ENCODE data around the gene MTMR1. TPM values are rescaled to one million over a fixed set of nuclear protein-coding genes. Genes with fewer than 3 reads are reported as not detected.

Gene MTMR1
- total RNA-seq, 1 donor from 2014 or later = 24.8 TPM

DNA sequence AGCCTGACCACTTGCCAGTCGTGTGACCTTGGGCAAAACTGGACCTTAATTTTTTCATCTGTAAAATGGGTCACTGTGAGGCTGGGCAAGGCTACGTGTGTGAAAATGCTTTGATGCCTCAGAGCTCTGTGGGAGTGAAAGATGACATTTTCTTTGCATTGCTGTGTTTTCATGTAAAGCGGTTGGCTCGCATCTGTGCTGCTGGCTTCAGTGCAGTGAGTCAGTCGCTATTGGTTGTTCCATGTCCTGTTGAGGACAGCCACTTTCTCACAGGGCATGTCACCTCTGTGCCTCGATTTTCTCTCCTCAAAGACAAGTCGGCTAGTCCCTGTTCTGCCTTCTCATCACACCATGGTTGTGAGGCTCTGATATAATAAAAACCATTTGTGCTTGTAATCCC lies 4.4 kb downstream of the MTMR1 start:
- DNase-seq = no peak

DNA sequence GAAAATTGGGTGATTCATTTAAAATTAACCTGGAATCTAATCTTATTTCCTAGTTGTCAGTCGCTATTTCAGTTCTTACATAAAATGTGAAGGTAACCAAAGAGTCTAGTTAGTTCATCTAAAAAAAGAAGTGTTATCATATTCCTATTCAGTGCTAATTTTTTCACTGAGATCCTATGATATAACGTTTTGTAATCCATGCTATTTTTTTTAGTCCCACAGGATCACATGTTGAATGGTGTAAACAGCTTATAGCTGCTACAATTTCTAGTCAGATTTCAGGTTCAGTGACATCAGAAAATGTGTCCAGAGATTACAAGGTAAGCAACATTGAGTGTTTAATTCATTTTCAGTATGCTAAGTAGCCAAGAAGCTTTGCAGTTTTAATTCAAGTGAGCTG lies 5.8 kb downstream of the MTMR1 start:
- no peak for DNase-seq

DNA sequence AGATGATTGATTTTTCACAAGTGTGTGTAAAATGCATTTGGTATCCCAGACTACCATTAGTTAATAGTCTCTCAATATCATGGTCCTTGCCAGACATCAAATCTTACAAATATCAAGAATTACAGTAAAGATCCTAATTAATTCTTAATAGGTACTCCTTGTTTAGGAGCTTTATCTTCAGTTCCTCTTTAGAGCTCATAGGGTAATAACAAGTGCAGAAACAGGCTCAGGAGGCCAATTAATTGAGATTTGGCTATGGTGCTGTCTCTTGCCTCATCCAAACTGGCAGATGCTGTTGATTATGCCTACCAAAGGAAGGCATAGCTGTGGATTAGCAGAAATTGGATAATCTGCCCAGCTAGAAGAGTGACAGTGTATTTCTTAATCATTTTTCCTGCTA lies 6.9 kb downstream of the MTMR1 start:
- DNase-seq = no peak

DNA sequence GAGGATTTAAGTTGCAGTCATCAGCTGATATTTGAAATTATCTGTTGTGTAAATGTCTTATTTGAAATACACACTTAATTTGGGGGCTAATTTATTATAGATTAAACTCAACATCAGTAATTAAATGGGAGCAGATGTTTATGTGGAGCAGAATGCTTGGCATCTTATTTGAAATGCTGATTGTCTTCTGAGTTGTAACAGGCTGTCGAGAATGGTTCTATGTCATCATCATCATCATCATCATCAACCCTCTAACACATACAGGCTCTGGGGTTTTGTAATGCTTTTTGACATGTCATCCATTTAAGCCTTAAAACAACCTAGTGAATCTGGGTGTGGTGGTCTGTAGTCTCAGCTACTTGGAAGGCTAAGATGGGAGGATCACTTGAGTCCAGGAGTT lies 8.2 kb downstream of the MTMR1 start:
- DNase-seq = no peak

DNA sequence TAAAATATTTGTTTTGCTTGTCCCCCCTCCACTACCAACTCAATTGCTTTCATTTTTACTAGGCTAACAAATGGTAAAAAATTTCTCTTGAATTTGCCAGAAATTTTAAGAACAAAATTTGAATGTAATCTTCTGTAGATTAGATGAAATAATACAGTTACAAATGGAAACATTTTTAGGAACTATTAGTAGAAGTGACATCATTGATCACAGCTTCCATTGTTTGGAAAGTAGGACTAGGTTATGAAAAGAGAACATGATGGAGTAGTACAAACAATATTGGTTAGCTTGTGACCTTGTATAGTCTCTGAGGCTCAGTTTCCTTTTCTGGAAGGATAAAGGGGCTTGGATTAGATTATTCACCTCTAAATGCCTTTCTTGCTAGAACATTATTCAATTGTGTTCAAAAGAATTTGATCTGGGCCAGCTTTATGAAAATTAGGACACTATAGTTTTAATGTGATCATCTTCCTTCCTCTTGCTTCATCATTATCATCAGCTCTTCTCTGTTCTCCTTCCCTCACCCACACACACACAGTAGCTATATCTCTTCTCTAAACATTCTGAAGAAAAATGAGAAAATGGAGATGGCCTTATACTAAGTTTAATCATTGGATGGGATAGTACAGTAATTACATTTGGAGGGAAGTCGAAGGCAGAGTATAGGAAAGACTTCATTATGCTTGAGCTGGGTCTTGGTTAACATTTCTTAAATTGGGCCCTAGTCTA lies 9.9 kb downstream of the MTMR1 start:
- DNase-seq = no peak

DNA sequence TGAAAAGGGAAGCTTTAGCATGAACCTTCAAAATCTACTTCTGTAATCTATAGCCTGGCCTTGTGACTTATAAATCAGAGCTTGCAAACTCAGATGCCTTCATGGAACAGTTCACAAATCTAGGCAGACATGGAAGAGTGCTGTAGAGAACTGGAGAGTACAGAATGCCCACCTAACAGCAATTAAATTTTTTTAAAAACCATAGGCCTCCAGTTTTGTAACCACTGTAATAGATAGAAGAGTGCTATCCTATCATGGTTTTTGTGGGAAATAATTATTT lies 10.4 kb downstream of the MTMR1 start:
- no peak for DNase-seq

DNA sequence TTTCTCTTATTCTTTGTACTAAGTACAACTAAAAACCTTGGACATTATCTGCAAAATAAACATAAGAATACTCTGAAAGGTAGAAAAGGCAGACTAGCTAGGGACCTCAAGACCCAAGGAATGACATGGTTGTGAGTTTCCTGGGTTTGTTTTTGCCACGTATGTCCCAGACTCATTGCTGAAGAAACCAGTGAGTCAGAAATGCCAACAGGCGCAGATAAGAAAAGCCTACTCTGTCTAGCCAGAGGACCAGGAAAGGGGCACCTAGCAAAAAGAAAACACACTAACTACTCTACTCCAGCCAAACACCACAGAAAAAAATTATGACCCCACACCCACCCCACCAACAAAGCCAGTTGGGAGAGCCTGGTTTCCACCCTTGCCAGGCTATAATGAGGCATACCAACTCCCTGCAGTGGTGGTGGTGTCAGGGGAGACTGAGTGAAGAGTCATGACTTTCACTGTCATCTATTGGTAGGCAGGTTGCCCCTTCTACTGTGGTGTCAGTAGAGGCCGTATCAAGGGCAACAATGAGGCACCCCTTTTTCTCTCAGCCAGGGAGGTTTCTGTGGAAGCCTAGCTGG lies 10.9 kb downstream of the MTMR1 start:
- no peak for DNase-seq

DNA sequence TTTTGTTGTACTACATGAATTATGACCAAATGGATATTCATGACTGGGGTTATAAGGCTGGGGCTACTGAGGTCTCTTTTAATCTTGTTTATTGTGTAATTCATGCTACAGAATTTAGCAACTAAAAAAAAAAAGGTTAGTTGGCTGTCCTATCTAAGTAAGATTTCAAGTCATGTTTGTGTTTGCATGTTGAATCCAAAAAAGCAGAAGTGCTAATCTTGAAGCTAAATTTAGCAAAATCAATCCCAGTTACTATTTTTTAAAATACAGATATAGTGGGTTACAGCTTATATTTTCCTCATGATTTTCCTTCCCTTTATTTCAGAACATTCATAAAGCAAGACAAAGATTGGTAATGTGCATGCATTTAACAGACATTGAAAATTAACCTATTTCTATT lies 19.4 kb downstream of the MTMR1 start:
- no peak for DNase-seq

DNA sequence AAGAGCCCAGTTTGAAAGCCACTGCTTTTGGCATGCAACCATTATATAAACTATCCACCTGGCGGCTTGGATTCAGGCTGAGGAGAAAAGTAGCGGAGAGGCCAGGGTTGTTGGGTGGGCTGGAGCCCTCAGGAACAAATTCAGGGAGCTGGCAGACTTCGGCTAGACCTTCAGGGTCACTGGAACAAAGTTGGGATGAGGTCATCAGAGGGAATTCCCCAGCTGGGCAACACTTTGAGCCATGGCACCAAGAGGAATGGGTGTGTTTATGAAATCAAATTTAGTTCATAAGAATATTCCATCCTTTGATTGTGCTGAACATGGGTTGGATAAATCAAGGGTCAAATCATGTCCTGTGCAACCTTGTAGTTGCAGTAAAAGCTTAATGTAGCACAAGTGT lies 22.0 kb downstream of the MTMR1 start:
- DNase-seq = no peak

DNA sequence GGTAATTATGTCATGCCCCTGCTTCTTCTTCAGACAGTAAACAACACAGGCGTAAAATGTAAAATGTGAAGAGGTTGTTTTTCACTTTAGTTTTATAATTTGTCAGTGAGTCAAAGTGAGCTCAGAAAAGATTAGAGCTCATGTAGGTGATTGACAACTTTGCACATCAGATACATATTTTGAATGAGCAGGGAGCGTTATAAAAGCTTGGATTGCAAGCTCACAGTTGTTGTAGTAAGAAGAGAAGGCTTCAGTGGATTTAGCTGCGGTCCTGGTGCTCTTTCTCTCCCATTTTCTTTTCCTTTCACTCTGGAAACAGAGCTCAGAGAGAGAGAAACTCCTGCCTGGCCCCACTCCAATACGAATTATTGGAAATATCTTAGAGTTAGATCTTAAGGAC lies 26.4 kb downstream of the MTMR1 start:
- DNase-seq = no peak

DNA sequence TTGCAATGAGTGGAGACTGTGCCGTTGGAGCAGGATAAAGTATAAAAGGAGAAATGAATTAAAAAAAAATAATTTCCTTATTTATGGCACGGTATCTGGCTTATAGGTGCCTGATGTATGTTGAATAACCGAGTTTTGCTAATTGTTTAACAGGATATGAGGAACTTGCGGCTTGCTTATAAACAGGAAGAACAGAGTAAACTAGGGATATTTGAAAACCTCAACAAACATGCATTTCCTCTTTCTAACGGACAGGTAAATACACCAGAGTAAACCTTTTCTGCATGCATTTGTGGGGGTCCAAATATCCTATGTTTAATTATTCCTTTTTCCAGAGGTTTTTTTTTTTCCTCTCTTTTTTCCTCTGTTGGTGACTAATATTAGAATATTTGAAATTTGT lies 36.8 kb downstream of the MTMR1 start:
- DNase-seq = no peak

DNA sequence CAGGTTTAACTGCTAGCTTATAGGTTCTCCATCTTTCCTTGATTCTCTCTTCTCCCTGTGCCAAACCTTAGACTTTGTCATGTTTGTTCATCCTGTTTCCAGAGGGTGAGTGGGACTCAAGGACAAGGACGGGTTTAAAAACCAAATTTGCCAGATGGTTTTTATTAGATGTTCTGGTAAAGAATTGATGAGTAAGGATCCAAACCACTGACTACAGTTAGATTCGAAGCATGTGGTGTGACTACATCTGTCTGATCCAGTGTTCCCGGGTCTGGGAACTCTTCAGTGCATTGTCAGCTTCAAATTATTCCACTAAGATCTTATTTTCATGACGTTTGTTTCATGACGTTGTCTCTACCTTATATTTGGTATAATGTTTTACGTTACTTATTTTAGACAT lies 37.5 kb downstream of the MTMR1 start:
- peak; percentile 4 for DNase-seq

DNA sequence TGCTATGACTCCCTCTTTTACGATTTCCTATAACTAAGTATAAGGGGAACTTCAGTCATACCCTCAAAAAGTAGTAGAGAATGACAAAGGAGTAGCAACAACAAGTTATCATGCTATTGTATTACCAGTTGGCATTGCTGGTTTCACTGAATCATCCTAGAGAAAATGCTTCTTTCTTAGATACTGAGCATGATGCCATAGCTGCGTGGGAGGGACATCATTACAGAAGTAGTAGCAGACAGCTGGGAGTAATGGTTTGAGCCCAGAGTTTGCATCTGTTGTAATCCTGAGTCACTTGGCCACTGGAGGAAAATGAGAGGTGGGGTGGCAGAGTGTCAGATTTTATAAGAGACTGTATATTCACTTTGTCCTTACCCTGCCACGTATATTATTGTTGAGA lies 38.6 kb downstream of the MTMR1 start:
- no peak for DNase-seq

DNA sequence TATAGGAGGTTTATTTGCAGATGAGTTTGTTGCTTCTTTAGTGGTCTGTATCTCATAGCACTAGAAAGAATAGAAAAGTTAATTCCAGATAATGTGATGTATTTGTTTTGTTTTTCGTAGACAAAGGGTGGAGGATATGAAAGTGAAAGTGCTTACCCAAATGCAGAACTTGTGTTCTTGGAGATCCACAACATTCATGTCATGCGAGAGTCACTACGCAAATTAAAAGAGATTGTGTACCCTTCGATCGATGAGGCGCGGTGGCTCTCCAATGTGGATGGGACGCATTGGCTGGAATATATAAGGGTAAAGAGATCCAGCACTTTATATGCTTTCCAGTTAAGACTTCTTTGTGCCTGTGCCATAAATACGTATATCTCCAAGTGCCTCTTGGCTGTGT lies 43.3 kb downstream of the MTMR1 start:
- no peak for DNase-seq

DNA sequence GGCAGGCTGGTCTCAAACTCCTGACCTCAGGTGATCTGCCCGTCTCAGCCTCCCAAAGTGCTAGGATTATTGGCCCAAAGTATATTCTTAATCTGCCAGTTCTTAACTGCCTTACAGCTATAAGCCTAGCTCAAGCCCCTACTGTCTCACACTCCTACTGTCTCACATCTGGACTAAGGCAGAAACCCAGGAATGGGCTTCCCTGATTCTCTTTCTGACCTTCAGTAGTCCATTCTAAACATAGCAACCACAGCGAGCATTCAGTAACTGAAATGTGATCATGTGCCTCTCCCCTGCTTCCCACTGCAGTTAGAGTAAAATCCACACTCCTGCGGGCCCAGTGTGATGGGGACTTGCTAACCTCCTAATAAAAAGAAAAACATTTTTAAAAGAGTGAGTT lies 58.9 kb downstream of the MTMR1 start:
- no peak for DNase-seq

DNA sequence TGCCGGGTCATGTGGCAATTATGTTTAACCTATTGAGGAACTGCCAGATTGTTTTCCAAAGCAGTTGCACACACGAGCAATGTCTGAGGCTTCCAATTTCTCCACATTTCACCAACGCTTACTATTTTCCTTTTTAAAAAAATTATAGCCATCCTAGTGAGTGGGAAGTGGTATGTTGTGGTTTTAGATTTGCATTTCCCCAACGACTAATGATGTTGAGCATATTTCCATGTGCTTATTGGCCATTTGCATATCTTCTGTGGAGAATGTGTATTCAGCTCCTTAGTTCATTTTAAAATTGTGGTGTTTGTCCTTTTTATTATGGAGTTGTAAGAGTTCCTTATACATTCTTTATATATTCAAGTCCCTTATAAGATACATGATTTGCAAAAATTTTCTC lies 60.2 kb downstream of the MTMR1 start:
- no peak for DNase-seq

DNA sequence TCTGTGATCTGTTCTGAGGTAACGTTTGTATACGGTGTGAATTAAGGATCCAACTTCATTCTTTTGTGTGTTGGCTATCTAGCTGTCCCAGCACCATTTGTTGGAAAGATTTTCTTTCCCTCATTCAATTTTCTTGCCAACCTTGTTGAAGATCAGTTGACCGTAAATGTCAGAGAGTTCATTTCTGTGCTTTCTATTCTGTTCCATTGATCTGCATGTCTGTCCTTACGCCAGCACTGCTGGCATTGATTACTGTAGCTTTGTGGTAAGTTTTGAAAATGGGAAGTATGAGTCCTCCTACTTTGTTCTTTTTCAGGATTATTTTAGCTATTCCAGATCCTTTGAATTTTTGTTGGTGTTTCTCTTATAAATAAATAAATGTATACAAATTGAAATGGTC lies 60.8 kb downstream of the MTMR1 start:
- DNase-seq = no peak

DNA sequence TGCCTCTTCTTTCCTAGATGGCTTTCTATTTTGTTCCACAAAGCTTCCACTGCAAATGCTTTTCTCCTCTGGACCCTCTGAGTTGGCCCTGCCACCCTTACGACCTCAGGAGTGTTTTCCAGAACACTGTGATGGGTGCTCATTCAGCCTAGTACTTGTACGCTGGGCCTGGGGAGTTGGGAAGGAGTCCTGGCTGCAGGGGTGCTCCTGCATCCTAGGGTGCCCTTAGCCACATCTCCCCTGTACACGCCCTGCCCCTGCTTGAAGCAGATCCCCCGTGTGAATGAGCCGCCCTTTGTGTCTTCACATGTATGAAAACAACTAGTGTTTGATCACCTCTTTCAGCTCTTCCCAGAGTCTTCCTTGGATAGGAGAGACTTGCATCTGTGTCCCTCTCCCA lies 64.2 kb downstream of the MTMR1 start:
- no peak for DNase-seq

DNA sequence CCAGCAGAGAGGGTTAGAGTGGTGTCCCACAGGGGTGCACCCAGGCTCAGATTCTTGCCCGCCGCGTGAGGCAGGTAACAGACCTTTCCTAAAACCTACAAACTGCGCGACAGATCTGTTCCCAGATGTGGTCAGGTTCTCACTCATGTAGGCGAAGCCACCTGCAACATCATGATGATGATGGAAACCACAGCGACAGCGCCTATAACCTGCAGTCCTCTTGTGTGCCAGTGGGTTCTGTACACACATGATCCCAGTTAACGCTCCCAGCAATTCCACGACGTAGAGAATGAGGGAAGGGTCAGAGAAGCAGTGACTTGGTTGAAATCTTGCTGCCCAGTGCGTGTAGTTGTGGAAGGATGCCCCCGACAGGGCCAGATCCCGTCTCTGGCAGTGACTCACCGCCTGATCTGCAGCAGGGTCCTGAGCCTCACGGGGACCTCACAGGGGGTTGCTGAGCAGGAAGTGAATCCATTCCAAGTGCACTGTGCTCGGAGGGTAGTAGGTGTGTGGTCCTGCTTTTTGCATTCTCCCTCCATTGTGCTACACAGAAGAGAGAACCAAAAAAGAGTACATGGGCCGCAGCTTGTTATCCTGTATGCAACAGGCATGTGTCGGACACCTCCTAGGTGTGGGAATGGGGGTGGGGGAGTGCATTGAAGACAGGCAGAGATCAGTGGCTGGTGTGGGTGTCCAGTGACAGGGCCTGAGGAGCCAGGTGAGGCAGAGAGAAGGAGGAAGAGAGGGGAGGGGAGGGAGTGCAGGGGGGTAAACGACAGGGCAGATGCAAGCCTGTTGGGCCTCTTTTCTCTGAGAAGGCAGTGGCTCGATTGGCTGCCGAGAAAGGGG lies 66.6 kb downstream of the MTMR1 start:
- no peak for DNase-seq

DNA sequence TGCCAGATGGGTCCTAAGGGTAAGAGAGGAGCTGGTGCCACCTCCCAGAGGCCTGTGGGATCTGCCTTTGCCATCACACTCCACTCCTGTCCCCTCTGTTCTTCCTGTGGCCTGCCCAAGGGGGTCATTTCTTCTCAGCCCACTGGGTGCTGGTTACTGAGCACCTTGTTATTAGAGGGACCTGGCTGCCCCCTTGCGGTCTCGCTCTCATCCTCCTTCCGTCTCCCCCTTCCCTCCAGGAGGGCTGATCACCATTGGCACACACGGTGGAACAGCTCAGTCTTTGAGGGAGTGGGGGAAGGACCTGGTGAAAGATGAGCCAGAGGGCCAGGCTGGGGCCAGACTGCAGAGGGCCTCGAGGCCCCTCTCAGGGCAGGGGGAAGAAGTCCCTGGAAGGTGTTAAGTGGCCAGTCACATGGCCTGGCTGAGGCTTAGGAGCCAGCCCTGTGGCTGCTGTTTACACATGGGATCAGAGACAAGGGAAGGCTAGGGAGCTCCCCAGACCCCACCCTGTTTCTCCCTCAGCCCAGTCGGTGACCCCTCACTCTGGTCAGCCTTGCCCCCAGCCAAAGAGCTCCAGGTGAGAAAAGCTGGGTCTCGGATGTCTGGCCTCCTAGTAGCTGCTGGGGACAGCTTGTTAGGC lies 68.1 kb downstream of the MTMR1 start:
- DNase-seq = no peak

DNA sequence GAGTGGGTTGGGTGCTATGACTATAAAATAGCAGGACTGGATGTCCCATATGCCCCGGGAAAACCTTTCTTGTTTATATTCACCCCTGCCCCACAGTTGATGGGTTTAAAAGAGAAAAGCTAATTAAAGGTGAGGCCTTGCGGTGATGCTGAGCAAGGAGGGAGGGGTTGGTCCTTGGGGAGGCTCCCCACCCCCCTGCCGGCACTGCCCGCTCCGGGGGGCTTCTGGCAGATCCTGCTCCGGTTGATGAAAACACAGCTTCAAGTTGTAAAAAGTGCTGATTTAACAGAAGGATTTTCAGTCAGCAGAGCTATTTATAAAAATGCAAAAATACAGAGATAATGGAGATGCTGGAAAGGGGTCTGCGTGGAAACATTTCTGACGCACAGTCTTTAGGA lies 68.6 kb downstream of the MTMR1 start:
- DNase-seq = no peak

DNA sequence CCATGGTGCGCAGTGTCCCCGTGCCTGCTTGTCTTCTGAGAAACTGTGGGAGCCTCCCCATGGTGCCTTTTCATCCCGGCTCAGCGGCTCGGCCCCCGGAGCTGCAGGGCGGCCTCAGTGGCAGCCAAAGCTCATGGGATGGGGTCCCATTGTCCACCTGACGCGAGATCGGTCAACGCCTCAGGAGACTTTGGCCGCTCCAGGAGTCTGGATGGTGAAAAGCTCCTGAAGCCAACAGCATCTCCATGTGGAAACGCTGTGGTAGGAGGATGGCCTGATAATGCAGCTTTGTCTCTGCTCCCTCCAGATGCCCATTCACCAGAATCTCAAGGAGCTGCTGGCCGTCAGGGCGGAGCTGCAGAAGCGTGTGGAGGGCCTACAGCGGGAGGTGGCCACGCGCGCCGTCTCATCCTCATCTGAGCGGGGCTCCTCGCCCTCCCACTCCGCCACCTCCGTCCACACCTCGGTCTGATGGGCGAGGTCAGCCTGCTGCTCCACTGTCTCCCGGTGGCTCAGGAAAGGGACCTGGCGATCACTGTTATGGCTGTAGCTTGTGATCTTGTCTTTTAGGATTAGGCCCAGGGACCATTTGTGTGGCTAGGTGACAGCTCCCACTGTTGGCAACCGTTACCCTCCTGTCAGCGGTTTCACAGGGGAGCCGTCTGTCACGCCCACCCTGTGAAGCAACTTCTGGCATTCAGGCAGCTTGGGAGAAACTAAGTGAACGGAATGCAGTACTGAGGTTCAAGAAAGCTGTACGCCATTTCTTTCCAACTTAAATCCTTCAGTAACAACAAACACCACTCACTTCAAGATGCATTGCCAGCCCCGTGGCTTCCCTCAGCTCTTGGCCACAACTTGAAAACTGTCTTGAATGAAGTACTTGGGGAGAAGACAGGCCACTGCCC lies 69.3 kb downstream of the MTMR1 start:
- no peak for DNase-seq
